K562 (cell line): ENCODE results near the gene SEPTIN1. TPM values are rescaled to one million over a fixed set of nuclear protein-coding genes. Genes with fewer than 3 reads are reported as not detected.
A peak's percentile ranks its signal among the peaks of the same experiment; 100 is the strongest.

ENCODE experiments used
- ETS2 ChIP-seq: IDR thresholded peaks from 2 replicates; pipeline ENCODE4 v1.6.1; 2016; ENCODE audit warnings: borderline replicate concordance, missing genetic modification characterization, mild to moderate bottlenecking, moderate library complexity, missing compliant biosample characterization; ENCODE audit not compliant: poor library complexity, severe bottlenecking
- IFI16 ChIP-seq: fragments of 250-450 bp; sonication (Bioruptor Pico); IDR thresholded peaks from 2 replicates; pipeline ENCODE4 v2.1.2; 2022; ENCODE audit warnings: mild to moderate bottlenecking, inconsistent platforms
- KLF16 ChIP-seq: IDR thresholded peaks from 2 replicates; pipeline ENCODE4 v1.6.1; 2016; ENCODE audit warnings: antibody characterized with exemption
- NELFE ChIP-seq: IDR thresholded peaks from 2 replicates; pipeline ENCODE4 v1.6.1; 2011; ENCODE audit warnings: mild to moderate bottlenecking; ENCODE audit not compliant: insufficient read depth, insufficient read length
- NR1H2 ChIP-seq: sonication (generic); formaldehyde crosslinking; IDR thresholded peaks from 2 replicates; pipeline ENCODE4 v1.4.0; 2020; ENCODE audit warnings: mild to moderate bottlenecking, missing genetic modification reagents
- POLR2AphosphoS2 ChIP-seq: IDR thresholded peaks from 2 replicates; pipeline ENCODE4 v1.6.1; 2012; ENCODE audit warnings: low read length, improper control_type of control experiment
- polyA plus RNA-seq, 8 experiments: library from polyadenylated mRNA; depleted of rRNA in 4 of 8; stranded (reverse) in 5 of 8; unstranded in 3 of 8; fragments of >200 nt; fragmentation: Nextera tagmentation in 2 of 8; fragmentation: Illumina TruSeq in 1 of 8; extraction: Ambion mirVana in 2 of 8; extraction: Trizol in 1 of 8; gene quantifications; 2 replicates each; pipeline versions ENCODE4 v1.2.1 to v1.2.3, GENCODE V29; 2011 to 2014; ENCODE audit warnings: inconsistent platforms in 1 of 8, missing spikeins in 1 of 8
- total RNA-seq, 7 experiments: library from RNA; depleted of rRNA in 6 of 7; stranded (reverse); fragments of >200 nt in 6 of 7; fragmentation: Illumina TruSeq in 2 of 7; extraction: Trizol in 2 of 7; gene quantifications; 2 replicates each; pipeline versions ENCODE4 v1.2.1 to v1.2.3, GENCODE V29; 2011 to 2021; ENCODE audit warnings: low replicate concordance in 1 of 7
- TF ChIP-seq, protein P1 (sequence below): sonication (generic); formaldehyde crosslinking; IDR thresholded peaks from 2 replicates; pipeline ENCODE4 v1.8.0; 2022; ENCODE audit warnings: missing genetic modification reagents, mild to moderate bottlenecking, moderate library complexity, borderline replicate concordance
- TF ChIP-seq, protein P2 (sequence below): sonication (generic); formaldehyde crosslinking; IDR thresholded peaks from 2 replicates; pipeline ENCODE4 v1.8.0; 2022; ENCODE audit warnings: mild to moderate bottlenecking, missing genetic modification reagents
- TF ChIP-seq, protein P3 (sequence below): sonication (generic); formaldehyde crosslinking; IDR thresholded peaks from 2 replicates; pipeline ENCODE4 v1.8.0; 2022; ENCODE audit warnings: mild to moderate bottlenecking, low read depth, missing genetic modification reagents

Gene SEPTIN1
- total and polyA plus RNA-seq, 9 of the 15 experiments (the other 6 are each of a cell fraction or from before 2014, with no cell fraction given): 0.23 to 5.6 (median 1.7) TPM; not detected in 1

DNA sequence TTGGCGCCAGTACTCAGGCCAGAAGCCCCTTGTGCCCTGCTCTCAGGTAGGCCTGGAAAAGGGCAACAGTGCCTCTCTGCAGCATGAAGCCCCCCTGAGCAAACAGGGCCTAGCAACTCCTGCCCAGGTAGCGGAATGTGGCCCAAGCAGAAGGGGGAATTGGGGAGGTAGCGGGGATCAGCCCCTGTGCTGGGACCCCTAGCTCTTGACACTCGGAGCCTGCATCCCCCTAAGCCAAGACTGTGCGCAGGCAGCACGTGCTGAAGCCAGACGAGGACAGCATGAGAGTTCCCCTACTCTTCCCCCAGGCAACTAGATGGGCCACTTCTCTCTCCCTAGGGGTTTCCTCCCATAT, 26.4 kb downstream of the SEPTIN1 start (continued):
- TF ChIP-seq, protein P1, sequence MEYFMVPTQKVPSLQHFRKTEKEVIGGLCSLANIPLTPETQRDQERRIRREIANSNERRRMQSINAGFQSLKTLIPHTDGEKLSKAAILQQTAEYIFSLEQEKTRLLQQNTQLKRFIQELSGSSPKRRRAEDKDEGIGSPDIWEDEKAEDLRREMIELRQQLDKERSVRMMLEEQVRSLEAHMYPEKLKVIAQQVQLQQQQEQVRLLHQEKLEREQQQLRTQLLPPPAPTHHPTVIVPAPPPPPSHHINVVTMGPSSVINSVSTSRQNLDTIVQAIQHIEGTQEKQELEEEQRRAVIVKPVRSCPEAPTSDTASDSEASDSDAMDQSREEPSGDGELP (CRISPR knock-in tag): no peak
- TF ChIP-seq IFI16: no peak
- TF ChIP-seq NR1H2 (CRISPR knock-in tag): no peak
- TF ChIP-seq NELFE: no peak
- TF ChIP-seq ETS2 (tag): no peak
- TF ChIP-seq, protein P2, sequence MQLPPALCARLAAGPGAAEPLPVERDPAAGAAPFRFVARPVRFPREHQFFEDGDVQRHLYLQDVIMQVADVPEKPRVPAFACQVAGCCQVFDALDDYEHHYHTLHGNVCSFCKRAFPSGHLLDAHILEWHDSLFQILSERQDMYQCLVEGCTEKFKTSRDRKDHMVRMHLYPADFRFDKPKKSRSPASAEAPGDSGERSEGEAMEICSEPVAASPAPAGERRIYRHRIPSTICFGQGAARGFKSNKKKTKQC (CRISPR knock-in tag): no peak
- TF ChIP-seq KLF16: no peak
- TF ChIP-seq, protein P3, sequence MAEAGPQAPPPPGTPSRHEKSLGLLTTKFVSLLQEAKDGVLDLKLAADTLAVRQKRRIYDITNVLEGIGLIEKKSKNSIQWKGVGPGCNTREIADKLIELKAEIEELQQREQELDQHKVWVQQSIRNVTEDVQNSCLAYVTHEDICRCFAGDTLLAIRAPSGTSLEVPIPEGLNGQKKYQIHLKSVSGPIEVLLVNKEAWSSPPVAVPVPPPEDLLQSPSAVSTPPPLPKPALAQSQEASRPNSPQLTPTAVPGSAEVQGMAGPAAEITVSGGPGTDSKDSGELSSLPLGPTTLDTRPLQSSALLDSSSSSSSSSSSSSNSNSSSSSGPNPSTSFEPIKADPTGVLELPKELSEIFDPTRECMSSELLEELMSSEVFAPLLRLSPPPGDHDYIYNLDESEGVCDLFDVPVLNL (CRISPR knock-in tag): no peak
- TF ChIP-seq POLR2AphosphoS2: peak; percentile 31; the same call in 1 of the 2 replicates
